Measurements from ENCODE around the gene ITGA6.

ITGA6 gene

DNA sequence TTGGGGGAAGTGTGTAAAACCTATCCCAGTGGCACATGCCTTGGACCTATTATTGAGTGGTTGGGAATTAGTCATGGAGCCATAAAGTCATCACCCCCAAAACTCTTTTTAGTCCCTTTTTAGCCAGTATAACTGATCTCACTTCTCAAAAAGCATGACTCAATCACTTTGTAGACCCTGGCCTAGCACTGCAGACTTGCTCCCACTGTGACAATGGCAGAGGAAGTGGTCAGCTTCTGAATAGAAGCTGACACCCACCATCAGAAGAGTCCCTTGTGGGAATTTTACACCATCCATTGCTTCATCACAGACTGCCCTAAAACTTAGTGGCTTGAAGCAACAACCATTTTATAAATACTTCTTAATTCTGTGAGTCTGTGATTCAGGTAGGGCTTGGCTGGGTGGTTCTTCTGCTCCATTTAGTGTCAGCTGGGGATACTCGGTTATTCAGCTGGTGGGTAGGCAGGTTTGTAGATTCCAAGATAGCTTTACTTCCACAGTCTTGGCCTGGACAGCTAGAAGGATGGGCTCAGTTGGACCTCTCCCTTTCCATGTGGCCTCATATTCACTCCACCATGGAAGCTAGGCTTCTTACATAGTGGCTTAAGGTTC, 10.8 kb upstream of the ITGA6 start:
- no peak for DNase-seq

DNA sequence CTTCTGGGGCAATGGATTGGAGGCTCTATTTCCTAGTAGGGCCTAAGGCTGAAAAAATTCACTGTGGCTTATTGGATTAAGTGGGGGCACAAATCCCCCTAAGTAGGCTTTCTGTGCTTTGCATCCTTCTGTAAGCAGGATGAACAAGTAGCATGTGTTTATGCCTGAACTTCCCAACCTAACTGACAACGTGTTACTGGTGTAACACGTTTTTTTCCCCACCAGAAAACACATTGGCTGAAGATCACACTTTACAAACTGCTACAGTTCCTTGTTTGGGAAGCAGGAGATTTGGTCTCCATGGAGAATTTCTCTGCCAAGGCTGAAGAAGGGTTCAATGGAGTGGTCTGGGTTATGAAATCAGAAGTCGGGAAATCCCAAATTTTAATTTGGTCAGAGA, 7.2 kb upstream of the ITGA6 start:
- DNase-seq = no peak

GRCh38 chr2:172423160-172423559, 4.2 kb upstream of the ITGA6 start:
- DNase-seq = no peak

GRCh38 chr2:172425336-172425735, 2.0 kb upstream of the ITGA6 start:
- no peak for DNase-seq

DNA sequence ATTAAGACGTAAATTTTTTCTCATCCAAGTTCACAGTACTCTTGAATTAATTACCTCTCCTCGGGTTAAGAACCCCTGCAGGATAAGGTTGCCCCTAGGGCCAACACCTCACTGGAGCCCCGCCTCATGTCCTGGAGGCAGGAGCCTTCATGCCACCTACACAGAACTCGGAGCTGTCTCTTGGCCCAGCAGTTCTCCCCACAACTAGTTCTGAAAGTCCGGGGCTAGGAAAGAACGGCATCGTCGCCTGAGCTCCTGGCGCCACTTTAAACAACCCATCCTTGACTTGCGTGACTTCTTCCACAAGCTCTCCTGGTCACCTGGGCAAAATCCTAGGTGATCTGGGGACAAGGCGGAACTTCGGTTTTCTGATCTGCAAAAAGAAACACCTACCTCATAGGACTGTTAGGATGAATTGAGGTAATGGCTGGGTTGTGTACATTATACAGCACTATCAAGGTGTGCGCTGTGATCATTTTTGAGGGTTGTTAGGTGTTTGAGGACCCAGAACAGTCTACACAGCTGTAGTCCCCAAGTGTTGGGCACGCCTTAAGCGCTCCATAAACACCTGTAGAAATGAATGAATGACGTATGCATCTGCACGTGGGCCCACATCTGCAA, 641 bp upstream of the ITGA6 start:
- DNase-seq = no peak

- DNase-seq = peak; percentile 66
Measured at GRCh38 chr2:172427990-172428831, 825 bp downstream of the ITGA6 start.

- no peak for DNase-seq
Measured at GRCh38 chr2:172428832-172429210, 1.4 kb downstream of the ITGA6 start.

DNA sequence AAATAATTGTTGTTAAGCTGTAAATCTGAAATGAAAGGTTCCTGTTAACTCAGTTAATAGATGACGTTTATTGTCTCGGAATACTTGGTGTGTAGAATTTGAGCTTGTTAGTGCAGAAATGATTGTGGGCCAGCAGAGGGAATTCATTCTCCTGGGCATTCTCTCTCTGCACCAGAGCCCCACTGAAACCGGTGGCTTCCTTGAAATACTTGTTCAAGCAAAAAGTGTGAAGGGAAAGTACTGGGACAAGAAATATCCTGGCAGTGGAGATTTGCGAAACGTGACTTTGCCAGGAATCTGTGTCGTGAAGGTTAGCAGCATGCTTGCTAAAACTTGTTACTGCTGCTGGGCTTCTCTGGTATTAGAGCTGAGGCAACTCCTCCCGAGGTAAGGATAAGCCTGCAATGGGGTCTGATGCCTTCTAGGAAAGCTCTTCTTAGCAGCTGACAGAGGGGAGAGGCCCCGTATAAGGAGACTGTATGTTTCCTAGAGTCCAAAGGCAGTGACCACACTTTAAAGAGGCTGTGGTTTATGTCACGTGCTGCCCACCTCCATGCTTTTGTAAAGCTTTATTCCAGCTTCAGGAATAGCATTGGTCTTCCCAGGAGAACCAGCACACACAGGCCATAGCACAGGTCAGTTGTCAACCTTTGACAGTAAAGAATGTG, 2.0 kb downstream of the ITGA6 start:
- no peak for DNase-seq

GRCh38 chr2:172430027-172430426, 2.6 kb downstream of the ITGA6 start:
- DNase-seq = no peak

GRCh38 chr2:172430678-172431077, 3.3 kb downstream of the ITGA6 start:
- DNase-seq = no peak

- DNase-seq = no peak
Measured at GRCh38 chr2:172431463-172431862, 4.1 kb downstream of the ITGA6 start.

GRCh38 chr2:172431993-172432392, 4.6 kb downstream of the ITGA6 start:
- no peak for DNase-seq

GRCh38 chr2:172433144-172433543, 5.8 kb downstream of the ITGA6 start:
- DNase-seq = no peak

DNA sequence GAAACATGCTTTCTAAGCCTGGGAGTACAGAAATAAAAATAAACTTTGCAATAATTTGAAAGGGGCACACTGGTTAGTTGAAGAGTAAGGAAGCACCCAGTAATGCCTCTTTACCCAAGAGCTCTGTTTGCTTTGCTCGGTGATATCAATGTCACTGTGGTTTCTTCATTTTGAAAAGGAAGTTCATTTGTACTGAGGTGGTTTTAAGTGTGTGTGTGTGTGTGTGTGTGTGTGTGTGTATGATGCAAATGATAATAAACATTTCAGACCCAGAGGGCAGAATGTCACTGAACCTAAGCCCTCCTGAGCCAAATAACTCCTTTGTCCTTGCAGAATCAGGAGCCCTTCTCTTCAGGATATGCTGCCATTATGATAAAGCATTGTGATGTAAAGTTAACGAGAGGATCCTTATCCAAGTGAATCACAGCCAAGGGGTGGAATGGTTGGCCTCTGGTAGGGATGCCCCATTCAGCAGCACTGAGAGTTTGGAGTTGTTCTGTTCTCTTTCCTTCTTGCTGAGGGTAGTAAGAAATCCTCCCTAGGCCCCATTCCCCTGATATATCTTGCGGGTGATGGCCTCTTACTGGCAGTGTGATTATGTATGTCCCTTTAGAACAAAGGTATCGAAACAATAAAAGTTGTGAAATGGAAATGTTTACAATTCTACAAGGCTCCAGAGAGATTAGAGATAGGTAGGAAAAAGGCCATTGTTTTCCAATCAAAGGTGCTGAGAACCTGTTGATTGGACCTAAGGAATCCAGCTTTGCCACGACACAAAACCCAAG, 7.6 kb downstream of the ITGA6 start:
- no peak for DNase-seq

DNA sequence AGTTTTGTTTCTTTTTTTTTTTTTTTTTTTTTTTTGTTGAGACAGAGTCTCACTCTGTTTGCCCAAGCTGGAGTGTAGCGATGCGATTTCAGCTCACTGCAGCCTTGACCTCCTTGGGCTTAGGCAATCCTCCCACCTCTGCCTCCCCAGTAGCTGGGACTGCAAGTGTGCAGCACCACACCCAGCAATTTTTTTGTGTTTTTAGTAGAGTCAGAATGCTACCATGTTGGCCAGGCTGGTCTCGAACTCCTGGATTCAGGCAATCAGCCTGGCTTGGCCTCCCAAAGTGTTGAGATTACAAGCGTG, 8.2 kb downstream of the ITGA6 start:
- no peak for DNase-seq

DNA sequence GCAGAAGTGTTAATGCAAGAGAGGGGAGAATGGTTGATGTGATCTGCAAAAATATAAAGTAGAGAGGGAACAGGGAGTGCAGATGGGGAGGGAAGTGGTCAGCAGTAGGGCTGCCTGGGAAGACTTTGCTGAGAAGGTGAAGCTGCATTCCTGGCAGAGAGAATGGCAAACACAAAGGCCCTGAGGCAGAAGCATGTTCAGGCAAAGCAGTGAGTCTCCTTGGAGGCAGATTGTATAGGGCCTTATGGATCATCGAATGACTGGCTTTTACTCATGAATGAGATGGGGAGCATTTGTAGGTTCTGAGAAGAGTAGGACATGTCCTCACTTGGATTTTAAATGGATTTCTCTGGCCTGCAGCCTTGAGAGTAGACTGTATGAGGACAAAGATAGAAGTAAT, 9.5 kb downstream of the ITGA6 start:
- no peak for DNase-seq

DNA sequence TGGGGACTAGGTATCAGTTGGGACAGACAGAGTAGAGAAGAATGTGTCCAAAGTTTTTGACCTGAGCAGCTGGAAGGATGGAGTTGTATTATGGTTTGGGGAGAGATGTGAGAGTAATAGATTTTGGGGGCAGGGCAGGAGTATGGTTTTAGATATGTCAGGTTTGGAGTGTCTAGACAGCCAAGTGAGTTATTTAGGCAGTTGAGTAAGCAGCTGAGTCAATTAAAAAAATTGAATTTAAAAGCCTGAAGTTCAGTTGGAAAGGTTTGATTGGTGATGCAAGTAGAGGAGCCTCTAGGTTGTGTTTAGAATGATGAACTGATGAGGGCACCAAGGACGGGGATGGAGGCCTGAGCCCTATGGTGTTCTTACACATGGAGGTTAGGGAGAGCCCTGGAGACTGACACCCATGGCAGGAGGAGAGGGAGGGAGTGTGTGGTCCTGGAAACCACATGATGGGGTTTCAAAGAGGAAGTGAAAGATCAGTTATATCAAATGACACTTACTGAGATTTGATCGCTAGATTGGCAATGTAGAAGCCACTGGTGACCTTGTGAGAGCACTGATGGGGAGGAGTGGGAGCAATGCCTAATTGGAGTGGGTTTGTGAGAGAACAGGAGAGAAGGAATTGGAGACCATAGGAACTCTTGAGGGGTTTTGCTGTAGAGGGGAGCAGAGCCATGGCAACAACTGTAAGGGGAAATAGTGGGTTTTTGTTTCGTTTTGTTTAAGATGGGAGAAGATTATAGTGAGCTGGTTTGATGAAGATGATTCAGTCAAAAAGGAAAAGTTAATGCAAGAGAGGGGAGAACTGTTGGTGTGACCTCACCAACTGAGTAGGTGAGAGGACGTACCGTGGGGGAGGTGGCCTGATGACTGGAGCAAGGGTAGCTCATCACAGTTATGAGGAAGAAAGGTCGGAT, 10.3 kb downstream of the ITGA6 start:
- peak; percentile 74 for DNase-seq

DNA sequence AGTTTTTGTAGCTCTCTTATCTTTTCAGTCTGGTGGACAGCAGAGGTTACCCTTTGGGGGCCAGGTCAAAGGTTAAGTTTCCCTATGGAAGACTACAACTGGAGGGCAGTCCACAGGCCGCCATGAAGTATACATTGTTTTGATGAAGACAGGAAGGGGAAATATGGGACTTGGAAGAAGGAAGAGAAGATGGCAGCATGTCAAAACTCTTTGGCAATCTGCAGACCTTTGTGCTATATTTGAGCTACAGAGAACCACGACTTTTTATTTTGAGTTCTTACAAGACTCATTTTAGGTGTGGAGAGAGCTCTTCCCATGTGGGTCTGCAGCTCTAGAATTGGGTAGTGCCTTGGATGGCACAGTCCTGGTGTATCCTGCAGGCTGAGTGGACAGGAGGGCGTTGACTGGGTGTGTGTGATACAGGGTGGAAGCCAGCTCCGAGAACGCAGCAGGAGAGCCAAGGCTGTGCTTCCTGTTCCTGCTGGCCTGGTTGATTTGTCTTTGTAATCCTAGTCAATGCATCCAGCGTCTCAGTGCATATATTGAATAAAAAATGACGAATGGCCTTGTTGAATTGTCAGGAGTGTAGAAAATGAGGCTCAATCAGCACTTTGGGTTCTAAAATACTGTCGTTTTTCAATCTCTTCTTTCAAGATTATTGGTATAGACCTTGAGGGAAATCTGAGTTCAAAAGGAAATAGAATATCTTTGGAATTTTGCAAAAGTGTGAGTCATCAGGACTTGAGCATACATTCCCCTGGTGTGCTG, 11.5 kb downstream of the ITGA6 start:
- no peak for DNase-seq

GRCh38 chr2:172439509-172439860, 12.1 kb downstream of the ITGA6 start:
- no peak for DNase-seq

GRCh38 chr2:172439911-172440310, 12.5 kb downstream of the ITGA6 start:
- DNase-seq = no peak

DNA sequence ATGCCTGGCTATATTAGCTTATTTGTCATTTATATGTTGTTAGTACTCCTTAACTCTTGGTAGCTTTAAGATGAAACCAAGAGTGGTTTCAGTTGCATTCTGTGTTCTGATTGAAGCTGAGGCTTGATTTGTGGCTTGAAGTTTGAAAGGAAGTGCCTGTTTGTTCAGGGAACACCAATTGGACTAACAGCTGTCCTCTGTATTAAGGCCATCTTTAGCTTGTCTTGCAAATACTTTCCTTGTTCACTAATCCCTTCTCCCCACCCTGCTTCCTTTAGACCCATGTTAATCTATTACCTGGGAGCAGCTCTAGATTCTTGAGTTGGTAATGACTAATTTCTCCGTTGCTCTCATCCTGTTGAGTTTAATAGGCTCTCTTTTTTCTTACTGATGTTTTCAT, 13.4 kb downstream of the ITGA6 start:
- no peak for DNase-seq
